ENCODE measurements around the gene SFTA2.
A peak's percentile ranks its signal among the peaks of the same experiment; 100 is the strongest.

Gene SFTA2

DNA sequence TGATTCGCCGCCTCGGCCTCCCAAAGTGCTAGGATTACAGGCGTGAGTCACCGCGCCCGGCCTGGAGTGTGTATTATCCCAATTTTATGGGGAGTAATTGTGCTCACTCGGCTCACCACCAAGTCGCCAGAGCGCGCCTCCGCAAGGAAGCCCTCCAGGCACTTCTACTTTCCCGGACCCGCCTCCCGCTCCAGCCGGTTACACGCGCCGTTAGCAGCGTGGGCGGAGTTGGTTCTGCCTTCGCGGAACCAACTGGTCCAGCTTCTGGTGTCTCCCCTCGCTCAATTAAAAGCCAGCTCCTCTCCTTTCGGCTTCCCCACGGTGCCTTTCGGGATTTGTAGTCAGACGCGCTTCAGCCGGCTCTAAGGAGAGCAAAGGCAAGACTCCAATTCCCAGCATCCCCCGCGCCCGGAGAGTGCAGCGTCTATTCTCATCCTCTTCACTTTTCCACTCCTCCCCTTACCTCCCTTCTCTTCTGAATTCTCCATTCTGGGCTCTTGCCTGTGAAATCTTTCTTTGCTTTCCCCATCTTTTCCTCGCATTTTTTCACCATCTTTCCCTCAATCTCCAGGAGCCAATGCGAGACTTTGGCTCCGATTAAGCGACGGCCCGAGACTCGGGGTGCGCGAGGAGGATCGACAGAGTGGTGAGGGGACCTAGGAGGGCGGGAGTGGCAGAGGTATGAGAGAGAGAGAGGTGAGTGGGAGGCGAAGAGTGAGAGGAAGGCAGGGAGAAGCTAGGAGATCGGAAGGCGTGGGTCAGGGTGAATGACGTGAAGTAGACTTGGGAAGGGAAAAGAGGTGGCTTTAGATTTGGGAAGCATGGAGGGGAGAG lies 24.0 kb downstream of the SFTA2 start, which contains the start of gene GTF2H4 (continued):
- TF ChIP-seq, protein P1, sequence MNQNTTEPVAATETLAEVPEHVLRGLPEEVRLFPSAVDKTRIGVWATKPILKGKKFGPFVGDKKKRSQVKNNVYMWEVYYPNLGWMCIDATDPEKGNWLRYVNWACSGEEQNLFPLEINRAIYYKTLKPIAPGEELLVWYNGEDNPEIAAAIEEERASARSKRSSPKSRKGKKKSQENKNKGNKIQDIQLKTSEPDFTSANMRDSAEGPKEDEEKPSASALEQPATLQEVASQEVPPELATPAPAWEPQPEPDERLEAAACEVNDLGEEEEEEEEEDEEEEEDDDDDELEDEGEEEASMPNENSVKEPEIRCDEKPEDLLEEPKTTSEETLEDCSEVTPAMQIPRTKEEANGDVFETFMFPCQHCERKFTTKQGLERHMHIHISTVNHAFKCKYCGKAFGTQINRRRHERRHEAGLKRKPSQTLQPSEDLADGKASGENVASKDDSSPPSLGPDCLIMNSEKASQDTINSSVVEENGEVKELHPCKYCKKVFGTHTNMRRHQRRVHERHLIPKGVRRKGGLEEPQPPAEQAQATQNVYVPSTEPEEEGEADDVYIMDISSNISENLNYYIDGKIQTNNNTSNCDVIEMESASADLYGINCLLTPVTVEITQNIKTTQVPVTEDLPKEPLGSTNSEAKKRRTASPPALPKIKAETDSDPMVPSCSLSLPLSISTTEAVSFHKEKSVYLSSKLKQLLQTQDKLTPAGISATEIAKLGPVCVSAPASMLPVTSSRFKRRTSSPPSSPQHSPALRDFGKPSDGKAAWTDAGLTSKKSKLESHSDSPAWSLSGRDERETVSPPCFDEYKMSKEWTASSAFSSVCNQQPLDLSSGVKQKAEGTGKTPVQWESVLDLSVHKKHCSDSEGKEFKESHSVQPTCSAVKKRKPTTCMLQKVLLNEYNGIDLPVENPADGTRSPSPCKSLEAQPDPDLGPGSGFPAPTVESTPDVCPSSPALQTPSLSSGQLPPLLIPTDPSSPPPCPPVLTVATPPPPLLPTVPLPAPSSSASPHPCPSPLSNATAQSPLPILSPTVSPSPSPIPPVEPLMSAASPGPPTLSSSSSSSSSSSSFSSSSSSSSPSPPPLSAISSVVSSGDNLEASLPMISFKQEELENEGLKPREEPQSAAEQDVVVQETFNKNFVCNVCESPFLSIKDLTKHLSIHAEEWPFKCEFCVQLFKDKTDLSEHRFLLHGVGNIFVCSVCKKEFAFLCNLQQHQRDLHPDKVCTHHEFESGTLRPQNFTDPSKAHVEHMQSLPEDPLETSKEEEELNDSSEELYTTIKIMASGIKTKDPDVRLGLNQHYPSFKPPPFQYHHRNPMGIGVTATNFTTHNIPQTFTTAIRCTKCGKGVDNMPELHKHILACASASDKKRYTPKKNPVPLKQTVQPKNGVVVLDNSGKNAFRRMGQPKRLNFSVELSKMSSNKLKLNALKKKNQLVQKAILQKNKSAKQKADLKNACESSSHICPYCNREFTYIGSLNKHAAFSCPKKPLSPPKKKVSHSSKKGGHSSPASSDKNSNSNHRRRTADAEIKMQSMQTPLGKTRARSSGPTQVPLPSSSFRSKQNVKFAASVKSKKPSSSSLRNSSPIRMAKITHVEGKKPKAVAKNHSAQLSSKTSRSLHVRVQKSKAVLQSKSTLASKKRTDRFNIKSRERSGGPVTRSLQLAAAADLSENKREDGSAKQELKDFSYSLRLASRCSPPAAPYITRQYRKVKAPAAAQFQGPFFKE (tag by site-specific recombination; IDR thresholded peaks at IDR 0.05; ENCODE audit: borderline replicate concordance): no peak; the same call in 1 of the 2 replicates
- TF ChIP-seq ZNF623 (tag by site-specific recombination; IDR thresholded peaks at IDR 0.05) (peak; percentile 33; the same call in 1 of the 2 replicates), ZNF121 (tag by site-specific recombination; IDR thresholded peaks at IDR 0.05) (peak; percentile 91), YY2 (tag by site-specific recombination; IDR thresholded peaks at IDR 0.05) (peak; percentile 93), ZFHX2 (tag by site-specific recombination; conservative IDR thresholded peaks at IDR 0.05) (peak; percentile 97), ZNF530 (tag by site-specific recombination; IDR thresholded peaks at IDR 0.05; ENCODE audit: low read depth) (no peak), ZBTB20 (tag by site-specific recombination; IDR thresholded peaks at IDR 0.05) (peak; percentile 84), IKZF3 (tag by site-specific recombination; IDR thresholded peaks at IDR 0.05) (peak; percentile 99), ZNF174 (tag by site-specific recombination; IDR thresholded peaks at IDR 0.05) (no peak), ZNF292 (tag by site-specific recombination; IDR thresholded peaks at IDR 0.05; ENCODE audit: borderline replicate concordance, low read depth) (no peak), ZSCAN23 (tag by site-specific recombination; IDR thresholded peaks at IDR 0.05) (no peak; the same call in none of the 2 replicates), ZNF394 (tag by site-specific recombination; IDR thresholded peaks at IDR 0.05; ENCODE audit: borderline replicate concordance) (peak; percentile 96), ZNF660 (tag by site-specific recombination; IDR thresholded peaks at IDR 0.05) (peak; percentile 99), ZNF19 (tag by site-specific recombination; IDR thresholded peaks at IDR 0.05; ENCODE audit: low read depth) (no peak), EGR2 (tag by site-specific recombination; IDR thresholded peaks at IDR 0.05; ENCODE audit: low read depth) (peak; percentile 93), ZNF404 (tag by site-specific recombination; IDR thresholded peaks at IDR 0.05) (no peak), ZNF600 (tag by site-specific recombination; IDR thresholded peaks at IDR 0.05) (peak; percentile 91), BCL11A (tag by site-specific recombination; IDR thresholded peaks at IDR 0.05; ENCODE audit: low read depth) (peak; percentile 95), ZNF585B (tag by site-specific recombination; IDR thresholded peaks at IDR 0.05) (no peak), ZNF658 (tag by site-specific recombination; IDR thresholded peaks at IDR 0.05) (no peak), ZNF501 (tag by site-specific recombination; IDR thresholded peaks at IDR 0.05) (peak; percentile 99)
- TF ChIP-seq, protein P2, sequence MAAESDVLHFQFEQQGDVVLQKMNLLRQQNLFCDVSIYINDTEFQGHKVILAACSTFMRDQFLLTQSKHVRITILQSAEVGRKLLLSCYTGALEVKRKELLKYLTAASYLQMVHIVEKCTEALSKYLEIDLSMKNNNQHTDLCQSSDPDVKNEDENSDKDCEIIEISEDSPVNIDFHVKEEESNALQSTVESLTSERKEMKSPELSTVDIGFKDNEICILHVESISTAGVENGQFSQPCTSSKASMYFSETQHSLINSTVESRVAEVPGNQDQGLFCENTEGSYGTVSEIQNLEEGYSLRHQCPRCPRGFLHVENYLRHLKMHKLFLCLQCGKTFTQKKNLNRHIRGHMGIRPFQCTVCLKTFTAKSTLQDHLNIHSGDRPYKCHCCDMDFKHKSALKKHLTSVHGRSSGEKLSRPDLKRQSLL (tag by site-specific recombination; IDR thresholded peaks at IDR 0.05): peak; percentile 68
- TF ChIP-seq, protein P3, sequence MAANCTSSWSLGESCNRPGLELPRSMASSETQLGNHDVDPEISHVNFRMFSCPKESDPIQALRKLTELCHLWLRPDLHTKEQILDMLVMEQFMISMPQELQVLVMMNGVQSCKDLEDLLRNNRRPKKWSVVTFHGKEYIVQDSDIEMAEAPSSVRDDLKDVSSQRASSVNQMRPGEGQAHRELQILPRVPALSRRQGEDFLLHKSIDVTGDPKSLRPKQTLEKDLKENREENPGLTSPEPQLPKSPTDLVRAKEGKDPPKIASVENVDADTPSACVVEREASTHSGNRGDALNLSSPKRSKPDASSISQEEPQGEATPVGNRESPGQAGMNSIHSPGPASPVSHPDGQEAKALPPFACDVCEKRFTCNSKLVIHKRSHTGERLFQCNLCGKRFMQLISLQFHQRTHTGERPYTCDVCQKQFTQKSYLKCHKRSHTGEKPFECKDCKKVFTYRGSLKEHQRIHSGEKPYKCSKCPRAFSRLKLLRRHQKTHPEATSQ (tag by site-specific recombination; IDR thresholded peaks at IDR 0.05): peak; percentile 92
- TF ChIP-seq, protein P4, sequence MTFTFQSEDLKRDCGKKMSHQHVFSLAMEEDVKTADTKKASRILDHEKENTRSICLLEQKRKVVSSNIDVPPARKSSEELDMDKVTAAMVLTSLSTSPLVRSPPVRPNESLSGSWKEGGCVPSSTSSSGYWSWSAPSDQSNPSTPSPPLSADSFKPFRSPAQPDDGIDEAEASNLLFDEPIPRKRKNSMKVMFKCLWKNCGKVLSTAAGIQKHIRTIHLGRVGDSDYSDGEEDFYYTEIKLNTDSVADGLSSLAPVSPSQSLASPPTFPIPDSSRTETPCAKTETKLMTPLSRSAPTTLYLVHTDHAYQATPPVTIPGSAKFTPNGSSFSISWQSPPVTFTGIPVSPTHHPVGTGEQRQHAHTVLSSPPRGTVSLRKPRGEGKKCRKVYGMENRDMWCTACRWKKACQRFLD (tag by site-specific recombination; IDR thresholded peaks at IDR 0.05): no peak
- TF ChIP-seq, protein P5, sequence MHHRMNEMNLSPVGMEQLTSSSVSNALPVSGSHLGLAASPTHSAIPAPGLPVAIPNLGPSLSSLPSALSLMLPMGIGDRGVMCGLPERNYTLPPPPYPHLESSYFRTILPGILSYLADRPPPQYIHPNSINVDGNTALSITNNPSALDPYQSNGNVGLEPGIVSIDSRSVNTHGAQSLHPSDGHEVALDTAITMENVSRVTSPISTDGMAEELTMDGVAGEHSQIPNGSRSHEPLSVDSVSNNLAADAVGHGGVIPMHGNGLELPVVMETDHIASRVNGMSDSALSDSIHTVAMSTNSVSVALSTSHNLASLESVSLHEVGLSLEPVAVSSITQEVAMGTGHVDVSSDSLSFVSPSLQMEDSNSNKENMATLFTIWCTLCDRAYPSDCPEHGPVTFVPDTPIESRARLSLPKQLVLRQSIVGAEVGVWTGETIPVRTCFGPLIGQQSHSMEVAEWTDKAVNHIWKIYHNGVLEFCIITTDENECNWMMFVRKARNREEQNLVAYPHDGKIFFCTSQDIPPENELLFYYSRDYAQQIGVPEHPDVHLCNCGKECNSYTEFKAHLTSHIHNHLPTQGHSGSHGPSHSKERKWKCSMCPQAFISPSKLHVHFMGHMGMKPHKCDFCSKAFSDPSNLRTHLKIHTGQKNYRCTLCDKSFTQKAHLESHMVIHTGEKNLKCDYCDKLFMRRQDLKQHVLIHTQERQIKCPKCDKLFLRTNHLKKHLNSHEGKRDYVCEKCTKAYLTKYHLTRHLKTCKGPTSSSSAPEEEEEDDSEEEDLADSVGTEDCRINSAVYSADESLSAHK (tag by site-specific recombination; IDR thresholded peaks at IDR 0.05): peak; percentile 95
- TF ChIP-seq, protein P6, sequence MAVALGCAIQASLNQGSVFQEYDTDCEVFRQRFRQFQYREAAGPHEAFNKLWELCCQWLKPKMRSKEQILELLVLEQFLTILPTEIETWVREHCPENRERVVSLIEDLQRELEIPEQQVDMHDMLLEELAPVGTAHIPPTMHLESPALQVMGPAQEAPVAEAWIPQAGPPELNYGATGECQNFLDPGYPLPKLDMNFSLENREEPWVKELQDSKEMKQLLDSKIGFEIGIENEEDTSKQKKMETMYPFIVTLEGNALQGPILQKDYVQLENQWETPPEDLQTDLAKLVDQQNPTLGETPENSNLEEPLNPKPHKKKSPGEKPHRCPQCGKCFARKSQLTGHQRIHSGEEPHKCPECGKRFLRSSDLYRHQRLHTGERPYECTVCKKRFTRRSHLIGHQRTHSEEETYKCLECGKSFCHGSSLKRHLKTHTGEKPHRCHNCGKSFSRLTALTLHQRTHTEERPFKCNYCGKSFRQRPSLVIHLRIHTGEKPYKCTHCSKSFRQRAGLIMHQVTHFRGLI (tag by site-specific recombination; IDR thresholded peaks at IDR 0.05): peak; percentile 47; the same call in 1 of the 2 replicates

All from HEK293 (cell line).